Posterior vena cava (tissue), 2 donors: ENCODE data around the gene GATA5. TPM values are rescaled to one million over a fixed set of nuclear protein-coding genes. Genes with fewer than 3 reads are reported as not detected.

Experiments used
- DNase-seq: peaks from one replicate; pipeline ENCODE4 v3.0.0-alpha.2; 2020; ENCODE audit warnings: low spot score
- intact Hi-C, 2 donors: fragments of 100-400 bp; cut with DNase I; formaldehyde crosslinking; loops; one replicate each; pipeline versions ENCODE4 v1.14.1 to v1.14.2; 2022 to 2023
- long read RNA-seq, 2 donors: library from polyadenylated mRNA; unstranded; transcript quantifications; one replicate each; pipeline ENCODE4 v2.0.0, GENCODE V29; 2020 to 2021
- total RNA-seq, 2 donors: library from RNA; stranded (reverse); fragmentation: NEBNext Ultra II Directional; extraction: Animal tissue kit (Norgen Biotek cat#: 25700); gene quantifications; one replicate each; pipeline ENCODE4 v1.2.1, GENCODE V29; 2021
- donor health status: DM: yes; HTN: yes; CAD: no.
- donor health status: DM: yes; HTN: yes; CAD: no.

Gene GATA5
- 1 to 10 TPM; 3.8 to 6.8 TPM for total RNA-seq
- long read RNA-seq, donor 1, partial matches to known transcripts: 5 of 9 reads
- long read RNA-seq, donor 1, other reads (novel, unspliced or antisense): 2 of 9 reads
- long read RNA-seq, donor 2, partial matches to known transcripts: 9 of 16 reads
- long read RNA-seq, donor 2, other reads (novel, unspliced or antisense): 3 of 16 reads

- intact Hi-C loops: no loop called here
- no peak for DNase-seq
Observed at GRCh38 chr20:62475772-62476055, at the start of gene GATA5. Gene GATA5 (minus strand): TSS chr20:62475995. CDS start chr20:62475521, 474 bp downstream.

- intact Hi-C loops: no loop called here
- no peak for DNase-seq
Observed at GRCh38 chr20:62525014-62525413, 49.2 kb upstream of the GATA5 start.

- DNase-seq: no peak
- intact Hi-C loops: no loop called here
Observed at GRCh38 chr20:62524505-62524911, 48.7 kb upstream of the GATA5 start.

- no peak for DNase-seq
- intact Hi-C loops: no loop called here
Observed at GRCh38 chr20:62523473-62524203, 47.8 kb upstream of the GATA5 start.

GRCh38 chr20:62522748-62523396 lies 47.1 kb upstream of the GATA5 start:
- intact Hi-C loops: no loop called here
- DNase-seq: no peak

- no peak for DNase-seq
- intact Hi-C loops: no loop called here
Observed at GRCh38 chr20:62519826-62520225, 44.0 kb upstream of the GATA5 start.

GRCh38 chr20:62518911-62519310 lies 43.1 kb upstream of the GATA5 start:
- no peak for DNase-seq
- intact Hi-C loops: no loop called here

- intact Hi-C loops: no loop called here
- no peak for DNase-seq
Observed at GRCh38 chr20:62517901-62518610, 42.3 kb upstream of the GATA5 start.

- intact Hi-C loops: no loop called here
Observed at GRCh38 chr20:62517168-62517567, 41.4 kb upstream of the GATA5 start.

GRCh38 chr20:62516338-62516737 lies 40.5 kb upstream of the GATA5 start:
- no peak for DNase-seq
- intact Hi-C loops: no loop called here

More at GRCh38 chr20:62517168-62517567, 41.4 kb upstream of the GATA5 start:
- no peak for DNase-seq

- intact Hi-C loops: no loop called here
- DNase-seq: no peak
Observed at GRCh38 chr20:62515826-62516225, 40.0 kb upstream of the GATA5 start.

GRCh38 chr20:62515280-62515679 lies 39.5 kb upstream of the GATA5 start:
- intact Hi-C loops: no loop called here
- DNase-seq: no peak

GRCh38 chr20:62513991-62514390 lies 38.2 kb upstream of the GATA5 start:
- intact Hi-C loops: no loop called here
- DNase-seq: no peak

- no peak for DNase-seq
- intact Hi-C loops: no loop called here
Observed at GRCh38 chr20:62511915-62512610, 36.3 kb upstream of the GATA5 start.

- intact Hi-C loops: no loop called here
- no peak for DNase-seq
Observed at GRCh38 chr20:62511300-62511914, 35.6 kb upstream of the GATA5 start.

- no peak for DNase-seq
- intact Hi-C loops: loop anchor here in 1 of 2 donors (10.0 kb wide), 1 partner anchor 266 kb away; no protein-coding TSS in a partner anchor
Observed at GRCh38 chr20:62508641-62509051, 32.9 kb upstream of the GATA5 start.

- intact Hi-C loops: loop anchor here in 1 of 2 donors (10.0 kb wide), 1 partner anchor 267 kb away; no protein-coding TSS in a partner anchor
Observed at GRCh38 chr20:62507991-62508640, 32.3 kb upstream of the GATA5 start.

GRCh38 chr20:62507323-62507722 lies 31.5 kb upstream of the GATA5 start:
- DNase-seq: no peak
- intact Hi-C loops: loop anchor here in 1 of 2 donors (10.0 kb wide), 1 partner anchor 267 kb away; no protein-coding TSS in a partner anchor

More at GRCh38 chr20:62507991-62508640, 32.3 kb upstream of the GATA5 start:
- DNase-seq: no peak
